Keratinocyte (primary cell): ENCODE data around the gene CEP170B.

ENCODE experiments used
- EZH2 ChIP-seq: IDR thresholded peaks from one replicate; pipeline ENCODE4 v1.6.1; 2012; ENCODE audit warnings: inconsistent platforms, mild to moderate bottlenecking, low read length, moderate library complexity
- TF ChIP-seq, protein P1 (sequence below), 3 experiments: IDR thresholded peaks in 1 of 3; conservative IDR thresholded peaks in 1 of 3; optimal IDR thresholded peaks in 1 of 3; 2 replicates in 2 of 3; 3 replicates in 1 of 3; pipeline versions ENCODE3 to v1.5.1; 2011; ENCODE audit warnings: low read length in 3 of 3, mild to moderate bottlenecking in 3 of 3, moderate library complexity in 2 of 3, control low read depth in 1 of 3, inconsistent platforms in 1 of 3; ENCODE audit not compliant: insufficient read depth in 2 of 3; ENCODE audit errors: extremely low read depth in 1 of 3

GRCh38 chr14:104860414-104860813 lies 4.7 kb upstream of the CEP170B start:
- TF ChIP-seq, protein P1, sequence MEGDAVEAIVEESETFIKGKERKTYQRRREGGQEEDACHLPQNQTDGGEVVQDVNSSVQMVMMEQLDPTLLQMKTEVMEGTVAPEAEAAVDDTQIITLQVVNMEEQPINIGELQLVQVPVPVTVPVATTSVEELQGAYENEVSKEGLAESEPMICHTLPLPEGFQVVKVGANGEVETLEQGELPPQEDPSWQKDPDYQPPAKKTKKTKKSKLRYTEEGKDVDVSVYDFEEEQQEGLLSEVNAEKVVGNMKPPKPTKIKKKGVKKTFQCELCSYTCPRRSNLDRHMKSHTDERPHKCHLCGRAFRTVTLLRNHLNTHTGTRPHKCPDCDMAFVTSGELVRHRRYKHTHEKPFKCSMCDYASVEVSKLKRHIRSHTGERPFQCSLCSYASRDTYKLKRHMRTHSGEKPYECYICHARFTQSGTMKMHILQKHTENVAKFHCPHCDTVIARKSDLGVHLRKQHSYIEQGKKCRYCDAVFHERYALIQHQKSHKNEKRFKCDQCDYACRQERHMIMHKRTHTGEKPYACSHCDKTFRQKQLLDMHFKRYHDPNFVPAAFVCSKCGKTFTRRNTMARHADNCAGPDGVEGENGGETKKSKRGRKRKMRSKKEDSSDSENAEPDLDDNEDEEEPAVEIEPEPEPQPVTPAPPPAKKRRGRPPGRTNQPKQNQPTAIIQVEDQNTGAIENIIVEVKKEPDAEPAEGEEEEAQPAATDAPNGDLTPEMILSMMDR (optimal IDR thresholded peaks at IDR 0.05 in 1 of 3, IDR thresholded peaks at IDR 0.05 in 1 of 3, conservative IDR thresholded peaks at IDR 0.05 in 1 of 3; ENCODE audit: extremely low read depth in 1 of 3, insufficient read depth in 2 of 3, low read length in 3 of 3), result no peak
- TF ChIP-seq EZH2, result no peak
